Endothelial cell of umbilical vein (primary cell): ENCODE data around the gene BET1L. TPM values are rescaled to one million over a fixed set of nuclear protein-coding genes. Genes with fewer than 3 reads are reported as not detected.

Source experiments
- BruUV-seq: library from RNA; stranded (reverse); fragments of 400-500 nt; replicated peaks from 2 replicates; lab custom pipeline; 2021; lab: Mats Ljungman, UMichigan
- CTCF ChIA-PET: fragments of 300-600, 350-600 bp; sonication (Branson Sonifier 250); formaldehyde crosslinking; loops from one replicate; lab custom pipeline; 2021; ENCODE audit warnings: antibody characterized with exemption, inconsistent platforms; lab: Charles Lee
- POLR2A ChIA-PET: fragments of 300-600, 350-600 bp; sonication (Branson Sonifier 250); formaldehyde crosslinking; loops from one replicate; lab custom pipeline; 2021; ENCODE audit warnings: antibody characterized with exemption, inconsistent platforms; lab: Charles Lee
- DNase-seq: peaks from one replicate; pipeline ENCODE4 v3.0.0-alpha.2; 2011; ENCODE audit warnings: low read depth, low spot score
- FAIRE-seq: peaks from 2 replicates; lab custom pipeline; 2011; peaks lifted over from hg19 to GRCh38; lab: Jason Lieb, UNC
- H2AFZ ChIP-seq: 2 replicates; pipeline ENCODE4 v1.6.0; 2012; ENCODE audit warnings: low read depth, low read length, control low read depth, inconsistent platforms
- H3K27ac ChIP-seq: 2 replicates; pipeline ENCODE4 v1.5.1; 2011; ENCODE audit warnings: low read depth, mild to moderate bottlenecking, control low read depth, low read length, moderate library complexity; ENCODE audit not compliant: insufficient read depth
- H3K27me3 ChIP-seq, 2 experiments: 2 replicates each; pipeline versions ENCODE4 v1.6.0 to v1.6.1; 2011; ENCODE audit warnings: low read length in 2 of 2, mixed read lengths in 1 of 2; ENCODE audit not compliant: control insufficient read depth in 2 of 2, insufficient read depth in 2 of 2
- H3K36me3 ChIP-seq, 2 experiments: 2 replicates in 1 of 2; 3 replicates in 1 of 2; pipeline ENCODE4 v1.5.1; 2011; ENCODE audit warnings: low read length in 2 of 2, mild to moderate bottlenecking in 1 of 2, moderate library complexity in 1 of 2; ENCODE audit not compliant: control insufficient read depth in 2 of 2, insufficient read depth in 2 of 2; ENCODE audit errors: extremely low read depth in 1 of 2
- H3K4me1 ChIP-seq: 3 replicates; pipeline ENCODE4 v1.5.1; 2011; ENCODE audit warnings: mild to moderate bottlenecking, low read length; ENCODE audit not compliant: control insufficient read depth, insufficient read depth; ENCODE audit errors: extremely low read depth
- H3K4me2 ChIP-seq: 2 replicates; pipeline ENCODE4 v1.6.1; 2011; ENCODE audit warnings: low read length, control low read depth, mixed read lengths; ENCODE audit not compliant: insufficient read depth
- H3K4me3 ChIP-seq, 3 experiments: fragments of 200-600 bp in 1 of 3; sonication (generic), shearing (Covaris generic) in 1 of 3; replicated peaks in 1 of 3; 2 replicates each; pipeline ENCODE4 v1.5.1; 2011 to 2016; ENCODE audit warnings: control low read depth in 3 of 3, low read length in 3 of 3, mild to moderate bottlenecking in 2 of 3, inconsistent platforms in 1 of 3, low read depth in 1 of 3, moderate library complexity in 1 of 3; ENCODE audit not compliant: insufficient read depth in 1 of 3
- H3K79me2 ChIP-seq: 2 replicates; pipeline ENCODE4 v1.6.0; 2012; ENCODE audit warnings: low read length, inconsistent platforms; ENCODE audit not compliant: control insufficient read depth, insufficient read depth
- H3K9ac ChIP-seq: replicated peaks from 2 replicates; pipeline ENCODE3; 2011; ENCODE audit warnings: low read length, control low read depth; ENCODE audit not compliant: insufficient read depth; ENCODE audit errors: extremely low read depth
- H3K9me1 ChIP-seq: replicated peaks from 3 replicates; pipeline ENCODE4 v1.6.0; 2011; ENCODE audit warnings: mild to moderate bottlenecking, low read length; ENCODE audit not compliant: control insufficient read depth, insufficient read depth; ENCODE audit errors: extremely low read depth
- H3K9me3 ChIP-seq: replicated peaks from 2 replicates; pipeline ENCODE4 v1.5.1; 2012; ENCODE audit warnings: low read length, inconsistent platforms; ENCODE audit not compliant: control insufficient read depth, insufficient read depth
- H4K20me1 ChIP-seq: replicated peaks from 2 replicates; pipeline ENCODE3; 2011; ENCODE audit warnings: mild to moderate bottlenecking, low read length; ENCODE audit not compliant: control insufficient read depth, insufficient read depth; ENCODE audit errors: extremely low read depth
- CTCF ChIP-seq, 2 donors: IDR thresholded peaks; 1 replicate in 1 of 2; 2 replicates in 1 of 2; pipeline ENCODE4 v1.5.1; 2011; ENCODE audit warnings: low read length in 2 of 2, mild to moderate bottlenecking in 2 of 2, moderate library complexity in 2 of 2, control low read depth in 1 of 2, inconsistent platforms in 1 of 2, low read depth in 1 of 2; ENCODE audit not compliant: insufficient read depth in 1 of 2; ENCODE audit errors: extremely low read depth in 1 of 2
- EZH2 ChIP-seq: IDR thresholded peaks from 2 replicates; pipeline ENCODE4 v1.6.1; 2012; ENCODE audit warnings: borderline replicate concordance, low read depth, mild to moderate bottlenecking, moderate library complexity, low read length, inconsistent platforms; ENCODE audit not compliant: severe bottlenecking
- FOS ChIP-seq: IDR thresholded peaks from 2 replicates; pipeline ENCODE4 v1.6.1; 2011; ENCODE audit warnings: mild to moderate bottlenecking, low read length, moderate library complexity, borderline replicate concordance; ENCODE audit not compliant: insufficient read depth
- GATA2 ChIP-seq: IDR thresholded peaks from 2 replicates; pipeline ENCODE4 v1.7.0; 2011; ENCODE audit warnings: low read depth, mild to moderate bottlenecking, moderate library complexity, mixed read lengths, low read length; ENCODE audit not compliant: insufficient read length, insufficient read depth
- JUN ChIP-seq: IDR thresholded peaks from 2 replicates; pipeline ENCODE4 v1.6.1; 2011; ENCODE audit warnings: borderline replicate concordance, low read depth; ENCODE audit not compliant: insufficient read length, insufficient read depth
- MAX ChIP-seq: IDR thresholded peaks from 2 replicates; pipeline ENCODE4 v1.6.1; 2011; ENCODE audit not compliant: insufficient read depth, insufficient read length
- MYC ChIP-seq: IDR thresholded peaks from one replicate; pipeline ENCODE4 v1.6.1; 2011; ENCODE audit warnings: mild to moderate bottlenecking, low read depth, low read length
- POLR2A ChIP-seq: IDR thresholded peaks from 2 replicates; pipeline ENCODE4 v1.6.1; 2012; ENCODE audit warnings: low read depth, mild to moderate bottlenecking, control low read depth, low read length
- POLR2AphosphoS5 ChIP-seq: IDR thresholded peaks from 2 replicates; pipeline ENCODE4 v1.6.1; 2012; ENCODE audit warnings: low read depth, mild to moderate bottlenecking, control low read depth, low read length, moderate library complexity; ENCODE audit not compliant: insufficient read depth
- dilution Hi-C: fragments of 300-500 bp; cut with MboI; formaldehyde crosslinking; loops from one replicate; pipeline ENCODE4 v1.15.0; 2019; ENCODE audit warnings: low sequenced_read_pairs; ENCODE audit not compliant: extremely low pct_ligation_motif_present
- intact Hi-C: fragments of 100-400 bp; cut with micrococcal nuclease; formaldehyde crosslinking; loops from one replicate; pipeline ENCODE4 v1.10.0; 2022
- polyA plus RNA-seq, 4 experiments: library from polyadenylated mRNA; depleted of rRNA in 3 of 4; stranded (reverse) in 3 of 4; unstranded in 1 of 4; fragments of >200 nt; gene quantifications; 2 replicates each; pipeline versions ENCODE4 v1.2.1 to v1.2.3, GENCODE V29; 2011 to 2012; ENCODE audit warnings: missing spikeins in 1 of 4
- total RNA-seq: library from RNA; stranded (reverse); gene quantifications from 2 replicates; pipeline ENCODE4 v1.2.3, GENCODE V29; 2021

BET1L gene
- total and polyA plus RNA-seq, 2 donors (not counting 3 experiments of a cell fraction or from before 2014, with no cell fraction given), result 31.0 to 80.0 TPM

- Histone ChIP-seq H3K4me1 (peaks cover 20% of the 10 kb centered on the region), H3K36me3 (peaks cover 4 to 22% of the 10 kb centered on the region in 2 experiments), H3K79me2 (peaks cover 38% of the 10 kb centered on the region), H3K4me2 (no peak overlapping the region), H3K9me3 (no peaks in the 10 kb centered on the region), H4K20me1 (no peaks in the 10 kb centered on the region), H3K27me3 (no peaks in the 10 kb centered on the region), H2AFZ (no peak overlapping the region), H3K27ac (no peak overlapping the region), H3K9me1 (no peaks in the 10 kb centered on the region), H3K9ac (no peak overlapping the region), H3K4me3 (no peak overlapping the region)
- no peak for DNase-seq
- intact Hi-C loops, result loop anchor here (5.0 kb wide), 2 partner anchors 102 to 152 kb away; partner anchors contain the start of gene IFITM2
- dilution Hi-C loops, result no loop called here
- ChIA-PET POLR2A (no interaction called here), CTCF (no interaction called here)
- no peak for FAIRE-seq
- no peak for TF ChIP-seq MAX
- no peak for TF ChIP-seq EZH2
- TF ChIP-seq CTCF (IDR thresholded peaks at IDR 0.05; ENCODE audit: extremely low read depth in 1 of 2, insufficient read depth in 1 of 2, low read depth in 1 of 2, low read length in 2 of 2), result no peak
- no peak for TF ChIP-seq JUN
- no peak for TF ChIP-seq POLR2A
- TF ChIP-seq POLR2AphosphoS5, result no peak
- TF ChIP-seq MYC, result no peak
- TF ChIP-seq FOS, result no peak
- no peak for TF ChIP-seq GATA2
- no TSS peak for BruUV-seq
These were observed 1.8 kb downstream of the BET1L start for GRCh38 chr11:205221-206001.
